Ectodermal cell (in vitro differentiated cells): ENCODE measurements around the gene MESP2.

ENCODE experiments used
- H3K27ac ChIP-seq: 2 replicates; pipeline ENCODE4 v1.7.0; 2013; ENCODE audit warnings: mild to moderate bottlenecking, low read depth, low read length; ENCODE audit not compliant: insufficient read depth, poor library complexity, severe bottlenecking
- H3K27me3 ChIP-seq: 2 replicates; pipeline ENCODE4 v1.7.0; 2013; ENCODE audit warnings: mild to moderate bottlenecking, low read length; ENCODE audit not compliant: insufficient read depth, control insufficient read depth, poor library complexity, severe bottlenecking
- H3K36me3 ChIP-seq: one replicate; pipeline ENCODE4 v1.7.0; 2013; ENCODE audit warnings: low read length; ENCODE audit not compliant: control insufficient read depth, insufficient read depth
- H3K4me1 ChIP-seq: one replicate; pipeline ENCODE4 v1.7.0; 2013; ENCODE audit warnings: low read length; ENCODE audit not compliant: control insufficient read depth, insufficient read depth
- H3K4me3 ChIP-seq: 2 replicates; pipeline ENCODE4 v1.7.0; 2013; ENCODE audit warnings: low read depth, low read length, control low read depth; ENCODE audit not compliant: insufficient read depth
- H3K9me3 ChIP-seq: 2 replicates; pipeline ENCODE4 v1.7.0; 2013; ENCODE audit warnings: mild to moderate bottlenecking, low read length, moderate library complexity; ENCODE audit not compliant: control insufficient read depth
- WGBS, 2 experiments: methylation state at CpG; one replicate each; pipeline ENCODE4 v1.1.7; 2013; ENCODE audit warnings: missing lambda C conversion rate in 2 of 2; 5-methylcytosine and 5-hydroxymethylcytosine counted together

Gene MESP2

GRCh38 chr15:89799011-89799911, 23.1 kb downstream of the MESP2 start:
- no peaks in the 10 kb centered on the region for H3K9me3 ChIP-seq
- peaks cover 6% of the 10 kb centered on the region for H3K4me1 ChIP-seq
- no peaks in the 10 kb centered on the region for H3K27me3 ChIP-seq
- H3K36me3 ChIP-seq: no peaks in the 10 kb centered on the region
- no peak overlapping the region for H3K4me3 ChIP-seq
- 89% methylated on average over 19 to 20 of the region's 20 CpGs for WGBS, 2 experiments
- H3K27ac ChIP-seq: no peak overlapping the region

GRCh38 chr15:89799918-89800498, 23.9 kb downstream of the MESP2 start:
- no peak overlapping the region for H3K4me3 ChIP-seq
- no peak overlapping the region for H3K27ac ChIP-seq
- no peaks in the 10 kb centered on the region for H3K9me3 ChIP-seq
- WGBS, 2 experiments: 92 to 95% methylated on average over 2 of the region's 2 CpGs
- no peaks in the 10 kb centered on the region for H3K27me3 ChIP-seq
- peaks cover 6% of the 10 kb centered on the region for H3K4me1 ChIP-seq
- H3K36me3 ChIP-seq: no peaks in the 10 kb centered on the region

- H3K36me3 ChIP-seq: no peaks in the 10 kb centered on the region
- peaks cover 6% of the 10 kb centered on the region for H3K4me1 ChIP-seq
- no peak overlapping the region for H3K27ac ChIP-seq
- H3K27me3 ChIP-seq: no peaks in the 10 kb centered on the region
- no peaks in the 10 kb centered on the region for H3K9me3 ChIP-seq
- no peak overlapping the region for H3K4me3 ChIP-seq
- 93 to 94% methylated on average over 21 of the region's 21 CpGs for WGBS, 2 experiments
Measured at GRCh38 chr15:89801471-89802195, 25.5 kb downstream of the MESP2 start.

- WGBS, 2 experiments: 81 to 83% methylated on average over 16 of the region's 16 CpGs
- no peaks in the 10 kb centered on the region for H3K9me3 ChIP-seq
- peaks cover 6% of the 10 kb centered on the region for H3K4me1 ChIP-seq
- H3K27ac ChIP-seq: no peak overlapping the region
- H3K4me3 ChIP-seq: no peak overlapping the region
- no peaks in the 10 kb centered on the region for H3K27me3 ChIP-seq
- no peaks in the 10 kb centered on the region for H3K36me3 ChIP-seq
Measured at GRCh38 chr15:89802231-89802928, 26.2 kb downstream of the MESP2 start.

- H3K4me3 ChIP-seq: no peak overlapping the region
- H3K4me1 ChIP-seq: peaks cover 6% of the 10 kb centered on the region
- H3K27me3 ChIP-seq: no peaks in the 10 kb centered on the region
- 96% methylated on average over 24 of the region's 24 CpGs for WGBS, 2 experiments
- H3K9me3 ChIP-seq: no peaks in the 10 kb centered on the region
- no peaks in the 10 kb centered on the region for H3K36me3 ChIP-seq
- H3K27ac ChIP-seq: no peak overlapping the region
Measured at GRCh38 chr15:89802986-89803824, 27.1 kb downstream of the MESP2 start.

- no peak overlapping the region for H3K4me3 ChIP-seq
- no peak overlapping the region for H3K27ac ChIP-seq
- no peaks in the 10 kb centered on the region for H3K27me3 ChIP-seq
- no peaks in the 10 kb centered on the region for H3K36me3 ChIP-seq
- 91 to 92% methylated on average over 29 of the region's 29 CpGs for WGBS, 2 experiments
- H3K4me1 ChIP-seq: peaks cover 6% of the 10 kb centered on the region
- no peaks in the 10 kb centered on the region for H3K9me3 ChIP-seq
Measured at GRCh38 chr15:89803941-89804800, 28.0 kb downstream of the MESP2 start.

- Histone ChIP-seq H3K27ac (no peak overlapping the region), H3K9me3 (no peaks in the 10 kb centered on the region), H3K4me3 (no peak overlapping the region), H3K4me1 (peaks cover 6% of the 10 kb centered on the region), H3K36me3 (no peaks in the 10 kb centered on the region), H3K27me3 (no peaks in the 10 kb centered on the region)
- 93% methylated on average over 29 of the region's 29 CpGs for WGBS, 2 experiments
Measured at GRCh38 chr15:89805241-89806209, 29.4 kb downstream of the MESP2 start.

- 87% methylated on average over 21 of the region's 21 CpGs for WGBS, 2 experiments
- no peak overlapping the region for H3K27ac ChIP-seq
- H3K36me3 ChIP-seq: no peaks in the 10 kb centered on the region
- no peaks in the 10 kb centered on the region for H3K27me3 ChIP-seq
- H3K4me3 ChIP-seq: no peak overlapping the region
- H3K4me1 ChIP-seq: peaks cover 6% of the 10 kb centered on the region
- no peaks in the 10 kb centered on the region for H3K9me3 ChIP-seq
Measured at GRCh38 chr15:89806210-89806558, 30.1 kb downstream of the MESP2 start.
